Neural cell (in vitro differentiated cells): Measurements from ENCODE around the gene NCKAP5. TPM values are rescaled to one million over a fixed set of nuclear protein-coding genes. Genes with fewer than 3 reads are reported as not detected.

ENCODE experiments used
- H2AFZ ChIP-seq: fragments of 200-600, 300-800 bp; sonication (generic), shearing (Covaris generic); 2 replicates; pipeline ENCODE4 v1.6.0; 2014; ENCODE audit warnings: low read depth, mild to moderate bottlenecking, antibody characterized with exemption, low read length, moderate library complexity
- H3F3A ChIP-seq: fragments of 200-600 bp; shearing (Covaris generic); 2 replicates; pipeline ENCODE4 v1.6.1; 2016; ENCODE audit warnings: mild to moderate bottlenecking, moderate library complexity, mixed read lengths, antibody characterized with exemption, low read length; ENCODE audit not compliant: insufficient read depth, poor library complexity, severe bottlenecking
- H3K27ac ChIP-seq: fragments of 200-600, 300-800 bp; sonication (generic), shearing (Covaris generic); 2 replicates; pipeline ENCODE4 v1.5.1; 2014; ENCODE audit warnings: mild to moderate bottlenecking, low read length, moderate library complexity
- H3K27me3 ChIP-seq: fragments of 300-800, 200-600 bp; sonication (generic), shearing (Covaris generic); 2 replicates; pipeline ENCODE4 v1.6.0; 2014; ENCODE audit warnings: mild to moderate bottlenecking, low read depth, low read length, moderate library complexity; ENCODE audit not compliant: insufficient read depth
- H3K36me3 ChIP-seq: fragments of 300-800, 200-600 bp; sonication (generic), shearing (Covaris generic); 2 replicates; pipeline ENCODE4 v1.5.1; 2014; ENCODE audit warnings: mild to moderate bottlenecking, antibody characterized with exemption, low read length, moderate library complexity; ENCODE audit not compliant: insufficient read depth
- H3K4me2 ChIP-seq: fragments of 300-800, 200-600 bp; sonication (generic), shearing (Covaris generic); 2 replicates; pipeline ENCODE4 v1.6.0; 2014; ENCODE audit warnings: mild to moderate bottlenecking, low read length
- H3K4me3 ChIP-seq: fragments of 300-800, 200-600 bp; sonication (generic), shearing (Covaris generic); 2 replicates; pipeline ENCODE4 v1.5.1; 2014; ENCODE audit warnings: mild to moderate bottlenecking, low read length, moderate library complexity
- H3K79me2 ChIP-seq: fragments of 200-600 bp; shearing (Covaris generic); replicated peaks from 2 replicates; pipeline ENCODE4 v1.6.0; 2014; ENCODE audit warnings: mild to moderate bottlenecking, low read length, moderate library complexity; ENCODE audit not compliant: insufficient read depth
- H3K9ac ChIP-seq: fragments of 300-800, 200-600 bp; sonication (generic), shearing (Covaris generic); 2 replicates; pipeline ENCODE4 v1.6.1; 2016; ENCODE audit warnings: mild to moderate bottlenecking, low read length, mixed read lengths
- H3K9me2 ChIP-seq: fragments of 200-600 bp; shearing (Covaris generic); 2 replicates; pipeline ENCODE4 v1.6.1; 2016; ENCODE audit warnings: mild to moderate bottlenecking, low read length, mixed read lengths; ENCODE audit not compliant: insufficient read depth
- H3K9me3 ChIP-seq: fragments of 200-600, 300-800 bp; sonication (generic), shearing (Covaris generic); 2 replicates; pipeline ENCODE4 v1.6.1; 2016; ENCODE audit warnings: mild to moderate bottlenecking, mixed run types, low read length, moderate library complexity, mixed read lengths
- H4K20me1 ChIP-seq: fragments of 200-600 bp; shearing (Covaris generic); 2 replicates; pipeline ENCODE4 v1.6.1; 2016; ENCODE audit warnings: mild to moderate bottlenecking, mixed run types; ENCODE audit not compliant: insufficient read depth
- EP300 ChIP-seq: fragments of 450-650 bp; conservative IDR thresholded peaks from 2 replicates; pipeline ENCODE4 v1.6.1; 2014; ENCODE audit warnings: antibody characterized with exemption, mild to moderate bottlenecking, moderate library complexity; ENCODE audit not compliant: poor library complexity, severe bottlenecking
- EZH2 ChIP-seq: fragments of 200-600, 300-800 bp; shearing (Covaris generic), sonication (generic); IDR thresholded peaks from 2 replicates; pipeline ENCODE4 v1.6.1; 2014; ENCODE audit warnings: antibody characterized with exemption, low read length, borderline replicate concordance, mild to moderate bottlenecking; ENCODE audit not compliant: insufficient read depth, poor library complexity, severe bottlenecking
- MXI1 ChIP-seq: fragments of 450-650 bp; conservative IDR thresholded peaks from 2 replicates; pipeline ENCODE4 v1.6.1; 2014; ENCODE audit warnings: antibody characterized with exemption, mild to moderate bottlenecking; ENCODE audit not compliant: poor library complexity, severe bottlenecking
- POLR2AphosphoS5 ChIP-seq: IDR thresholded peaks from 2 replicates; pipeline ENCODE4 v1.6.1; 2012
- RAD21 ChIP-seq: fragments of 450-650 bp; conservative IDR thresholded peaks from 2 replicates; pipeline ENCODE4 v1.6.1; 2014; ENCODE audit warnings: antibody characterized with exemption, mild to moderate bottlenecking, moderate library complexity
- SMC3 ChIP-seq: fragments of 450-650 bp; conservative IDR thresholded peaks from 2 replicates; pipeline ENCODE4 v1.6.1; 2014; ENCODE audit warnings: antibody characterized with exemption, mild to moderate bottlenecking, moderate library complexity; ENCODE audit not compliant: poor library complexity
- TAF1 ChIP-seq: IDR thresholded peaks from 2 replicates; pipeline ENCODE4 v1.6.1; 2012; ENCODE audit warnings: low read depth
- polyA plus RNA-seq: library from polyadenylated mRNA; depleted of rRNA; stranded (reverse); fragments of >200 nt; gene quantifications from 2 replicates; pipeline ENCODE4 v1.2.3, GENCODE V29; 2014
- TF ChIP-seq, protein P1 (sequence below): IDR thresholded peaks from 2 replicates; pipeline ENCODE4 v1.6.1; 2012; ENCODE audit warnings: borderline replicate concordance
- TF ChIP-seq, protein P2 (sequence below): fragments of 450-650 bp; IDR thresholded peaks from 2 replicates; pipeline ENCODE4 v1.5.1; 2014; ENCODE audit warnings: antibody characterized with exemption, mild to moderate bottlenecking, moderate library complexity; ENCODE audit not compliant: poor library complexity, severe bottlenecking

NCKAP5 gene
- polyA plus RNA-seq, 1 donor from 2014 or later, result 2.4 TPM

DNA sequence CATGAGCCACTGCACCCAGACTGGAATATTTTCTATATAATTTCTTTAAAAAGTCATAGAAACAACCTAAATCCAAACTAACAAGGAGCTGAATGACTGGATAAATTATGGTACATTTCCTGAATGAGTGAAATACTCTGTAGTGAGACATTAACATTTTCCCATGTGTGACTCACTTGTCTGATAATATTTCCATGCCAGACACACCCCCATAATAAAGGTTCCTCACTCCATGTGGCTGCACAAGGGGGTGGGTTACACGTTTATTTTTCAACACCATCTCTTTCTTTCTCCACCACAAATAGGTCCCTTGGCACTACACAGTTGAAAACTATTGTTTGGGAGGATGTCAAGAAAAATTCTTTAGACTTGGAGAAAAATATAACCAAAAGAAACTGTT lies 632.0 kb downstream of the NCKAP5 start:
- Histone ChIP-seq H3K27me3 (no peaks in the 10 kb centered on the region), H3K4me2 (no peak overlapping the region), H3K27ac (no peak overlapping the region), H3K36me3 (no peaks in the 10 kb centered on the region), H3K9ac (no peak overlapping the region), H3F3A (no peaks in the 10 kb centered on the region), H3K79me2 (no peaks in the 10 kb centered on the region), H4K20me1 (no peaks in the 10 kb centered on the region), H3K9me2 (no peaks in the 10 kb centered on the region), H3K4me3 (no peak overlapping the region), H2AFZ (no peak overlapping the region), H3K9me3 (no peaks in the 10 kb centered on the region)
- TF ChIP-seq EP300 (no peak), RAD21 (no peak), SMC3 (no peak), TAF1 (no peak), MXI1 (no peak)
- TF ChIP-seq, protein P1, sequence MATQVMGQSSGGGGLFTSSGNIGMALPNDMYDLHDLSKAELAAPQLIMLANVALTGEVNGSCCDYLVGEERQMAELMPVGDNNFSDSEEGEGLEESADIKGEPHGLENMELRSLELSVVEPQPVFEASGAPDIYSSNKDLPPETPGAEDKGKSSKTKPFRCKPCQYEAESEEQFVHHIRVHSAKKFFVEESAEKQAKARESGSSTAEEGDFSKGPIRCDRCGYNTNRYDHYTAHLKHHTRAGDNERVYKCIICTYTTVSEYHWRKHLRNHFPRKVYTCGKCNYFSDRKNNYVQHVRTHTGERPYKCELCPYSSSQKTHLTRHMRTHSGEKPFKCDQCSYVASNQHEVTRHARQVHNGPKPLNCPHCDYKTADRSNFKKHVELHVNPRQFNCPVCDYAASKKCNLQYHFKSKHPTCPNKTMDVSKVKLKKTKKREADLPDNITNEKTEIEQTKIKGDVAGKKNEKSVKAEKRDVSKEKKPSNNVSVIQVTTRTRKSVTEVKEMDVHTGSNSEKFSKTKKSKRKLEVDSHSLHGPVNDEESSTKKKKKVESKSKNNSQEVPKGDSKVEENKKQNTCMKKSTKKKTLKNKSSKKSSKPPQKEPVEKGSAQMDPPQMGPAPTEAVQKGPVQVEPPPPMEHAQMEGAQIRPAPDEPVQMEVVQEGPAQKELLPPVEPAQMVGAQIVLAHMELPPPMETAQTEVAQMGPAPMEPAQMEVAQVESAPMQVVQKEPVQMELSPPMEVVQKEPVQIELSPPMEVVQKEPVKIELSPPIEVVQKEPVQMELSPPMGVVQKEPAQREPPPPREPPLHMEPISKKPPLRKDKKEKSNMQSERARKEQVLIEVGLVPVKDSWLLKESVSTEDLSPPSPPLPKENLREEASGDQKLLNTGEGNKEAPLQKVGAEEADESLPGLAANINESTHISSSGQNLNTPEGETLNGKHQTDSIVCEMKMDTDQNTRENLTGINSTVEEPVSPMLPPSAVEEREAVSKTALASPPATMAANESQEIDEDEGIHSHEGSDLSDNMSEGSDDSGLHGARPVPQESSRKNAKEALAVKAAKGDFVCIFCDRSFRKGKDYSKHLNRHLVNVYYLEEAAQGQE, result no peak

DNA sequence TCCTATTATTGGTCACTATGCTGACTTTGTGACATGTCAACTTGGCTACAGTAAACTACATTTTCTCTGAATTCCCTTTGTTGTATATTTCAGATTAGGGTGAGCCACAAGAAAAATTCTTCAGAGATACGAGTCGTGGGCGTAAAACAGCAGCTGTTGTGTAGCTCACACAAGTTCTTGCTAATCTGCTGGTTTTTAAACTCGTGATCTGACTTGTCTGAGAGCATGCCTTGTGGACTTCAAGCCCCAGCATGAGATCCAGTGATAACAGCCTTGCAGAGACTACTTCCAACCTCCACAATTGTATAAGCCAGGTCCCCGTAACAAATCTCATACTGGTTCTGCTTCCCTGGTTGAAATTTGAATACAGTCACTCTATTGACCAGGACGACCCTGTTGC lies 638.5 kb downstream of the NCKAP5 start:
- Histone ChIP-seq H3K79me2 (no peaks in the 10 kb centered on the region), H4K20me1 (no peaks in the 10 kb centered on the region), H3K4me2 (no peak overlapping the region), H3K9ac (no peak overlapping the region), H3K9me3 (no peaks in the 10 kb centered on the region), H3K27me3 (no peaks in the 10 kb centered on the region), H3F3A (no peaks in the 10 kb centered on the region), H3K9me2 (no peaks in the 10 kb centered on the region), H3K27ac (no peak overlapping the region), H2AFZ (no peak overlapping the region), H3K4me3 (no peak overlapping the region), H3K36me3 (no peaks in the 10 kb centered on the region)
- TF ChIP-seq POLR2AphosphoS5 (no peak), SMC3 (no peak), EP300 (no peak), MXI1 (no peak), EZH2 (no peak), TAF1 (no peak), RAD21 (no peak)
- TF ChIP-seq, protein P2, sequence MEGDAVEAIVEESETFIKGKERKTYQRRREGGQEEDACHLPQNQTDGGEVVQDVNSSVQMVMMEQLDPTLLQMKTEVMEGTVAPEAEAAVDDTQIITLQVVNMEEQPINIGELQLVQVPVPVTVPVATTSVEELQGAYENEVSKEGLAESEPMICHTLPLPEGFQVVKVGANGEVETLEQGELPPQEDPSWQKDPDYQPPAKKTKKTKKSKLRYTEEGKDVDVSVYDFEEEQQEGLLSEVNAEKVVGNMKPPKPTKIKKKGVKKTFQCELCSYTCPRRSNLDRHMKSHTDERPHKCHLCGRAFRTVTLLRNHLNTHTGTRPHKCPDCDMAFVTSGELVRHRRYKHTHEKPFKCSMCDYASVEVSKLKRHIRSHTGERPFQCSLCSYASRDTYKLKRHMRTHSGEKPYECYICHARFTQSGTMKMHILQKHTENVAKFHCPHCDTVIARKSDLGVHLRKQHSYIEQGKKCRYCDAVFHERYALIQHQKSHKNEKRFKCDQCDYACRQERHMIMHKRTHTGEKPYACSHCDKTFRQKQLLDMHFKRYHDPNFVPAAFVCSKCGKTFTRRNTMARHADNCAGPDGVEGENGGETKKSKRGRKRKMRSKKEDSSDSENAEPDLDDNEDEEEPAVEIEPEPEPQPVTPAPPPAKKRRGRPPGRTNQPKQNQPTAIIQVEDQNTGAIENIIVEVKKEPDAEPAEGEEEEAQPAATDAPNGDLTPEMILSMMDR, result no peak
- TF ChIP-seq, protein P1, result no peak
